DOHH2 (cell line): ENCODE data around the gene NRXN3.

Source experiments
- CTCF ChIP-seq: fragments of 200-600 bp; sonication (generic); IDR thresholded peaks from one replicate; pipeline ENCODE4 v1.5.1; 2014; ENCODE audit warnings: antibody characterized with exemption, mild to moderate bottlenecking, low read depth, low read length; ENCODE audit not compliant: poor library complexity, severe bottlenecking
- EZH2phosphoT487 ChIP-seq: fragments of 200-600 bp; sonication (generic); IDR thresholded peaks from 2 replicates; pipeline ENCODE4 v1.6.1; 2017; ENCODE audit warnings: borderline replicate concordance, mild to moderate bottlenecking, antibody characterized with exemption, low read length, moderate library complexity, mixed read lengths

GRCh38 chr14:78873581-78873980 lies 703.4 kb downstream of the NRXN3 start:
- TF ChIP-seq CTCF (no peak), EZH2phosphoT487 (no peak)
